Measurements from ENCODE around the gene LDHAL6A.

- no peak for TF ChIP-seq CTCF (IDR thresholded peaks at IDR 0.05)
- TF ChIP-seq POLR2A (IDR thresholded peaks at IDR 0.05): no peak
Measured at GRCh38 chr11:18493310-18493709, 37.7 kb downstream of the LDHAL6A start.

Measured in heart left ventricle (tissue), 13 donors.